ENCODE measurements around the gene LPP.

The LPP gene

GRCh38 chr3:188829576-188829975, 675.6 kb downstream of the LPP start:
- TF ChIP-seq, protein P1, sequence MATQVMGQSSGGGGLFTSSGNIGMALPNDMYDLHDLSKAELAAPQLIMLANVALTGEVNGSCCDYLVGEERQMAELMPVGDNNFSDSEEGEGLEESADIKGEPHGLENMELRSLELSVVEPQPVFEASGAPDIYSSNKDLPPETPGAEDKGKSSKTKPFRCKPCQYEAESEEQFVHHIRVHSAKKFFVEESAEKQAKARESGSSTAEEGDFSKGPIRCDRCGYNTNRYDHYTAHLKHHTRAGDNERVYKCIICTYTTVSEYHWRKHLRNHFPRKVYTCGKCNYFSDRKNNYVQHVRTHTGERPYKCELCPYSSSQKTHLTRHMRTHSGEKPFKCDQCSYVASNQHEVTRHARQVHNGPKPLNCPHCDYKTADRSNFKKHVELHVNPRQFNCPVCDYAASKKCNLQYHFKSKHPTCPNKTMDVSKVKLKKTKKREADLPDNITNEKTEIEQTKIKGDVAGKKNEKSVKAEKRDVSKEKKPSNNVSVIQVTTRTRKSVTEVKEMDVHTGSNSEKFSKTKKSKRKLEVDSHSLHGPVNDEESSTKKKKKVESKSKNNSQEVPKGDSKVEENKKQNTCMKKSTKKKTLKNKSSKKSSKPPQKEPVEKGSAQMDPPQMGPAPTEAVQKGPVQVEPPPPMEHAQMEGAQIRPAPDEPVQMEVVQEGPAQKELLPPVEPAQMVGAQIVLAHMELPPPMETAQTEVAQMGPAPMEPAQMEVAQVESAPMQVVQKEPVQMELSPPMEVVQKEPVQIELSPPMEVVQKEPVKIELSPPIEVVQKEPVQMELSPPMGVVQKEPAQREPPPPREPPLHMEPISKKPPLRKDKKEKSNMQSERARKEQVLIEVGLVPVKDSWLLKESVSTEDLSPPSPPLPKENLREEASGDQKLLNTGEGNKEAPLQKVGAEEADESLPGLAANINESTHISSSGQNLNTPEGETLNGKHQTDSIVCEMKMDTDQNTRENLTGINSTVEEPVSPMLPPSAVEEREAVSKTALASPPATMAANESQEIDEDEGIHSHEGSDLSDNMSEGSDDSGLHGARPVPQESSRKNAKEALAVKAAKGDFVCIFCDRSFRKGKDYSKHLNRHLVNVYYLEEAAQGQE (IDR thresholded peaks at IDR 0.05; ENCODE audit: insufficient read depth in 1 of 2, low read depth in 2 of 2, low read length in 2 of 2), result no peak
- TF ChIP-seq POLR2AphosphoS5 (IDR thresholded peaks at IDR 0.05; ENCODE audit: low read depth, low read length) (no peak), SIN3A (IDR thresholded peaks at IDR 0.05; ENCODE audit: borderline replicate concordance, insufficient read depth, low read length) (no peak), TAF1 (IDR thresholded peaks at IDR 0.05; ENCODE audit: borderline replicate concordance, insufficient read depth, low read length) (no peak), FOXP2 (optimal IDR thresholded peaks at IDR 0.05; ENCODE audit: borderline replicate concordance, extremely low read depth, extremely low read length, insufficient read depth) (no peak)

- TF ChIP-seq POLR2AphosphoS5 (IDR thresholded peaks at IDR 0.05; ENCODE audit: low read depth, low read length), result no peak
- TF ChIP-seq FOXP2 (optimal IDR thresholded peaks at IDR 0.05; ENCODE audit: borderline replicate concordance, extremely low read depth, extremely low read length, insufficient read depth), result no peak
- no peak for TF ChIP-seq TAF1 (IDR thresholded peaks at IDR 0.05; ENCODE audit: borderline replicate concordance, insufficient read depth, low read length)
- TF ChIP-seq SIN3A (IDR thresholded peaks at IDR 0.05; ENCODE audit: borderline replicate concordance, insufficient read depth, low read length), result no peak
These were observed 676.9 kb downstream of the LPP start for GRCh38 chr3:188830893-188831292.

DNA sequence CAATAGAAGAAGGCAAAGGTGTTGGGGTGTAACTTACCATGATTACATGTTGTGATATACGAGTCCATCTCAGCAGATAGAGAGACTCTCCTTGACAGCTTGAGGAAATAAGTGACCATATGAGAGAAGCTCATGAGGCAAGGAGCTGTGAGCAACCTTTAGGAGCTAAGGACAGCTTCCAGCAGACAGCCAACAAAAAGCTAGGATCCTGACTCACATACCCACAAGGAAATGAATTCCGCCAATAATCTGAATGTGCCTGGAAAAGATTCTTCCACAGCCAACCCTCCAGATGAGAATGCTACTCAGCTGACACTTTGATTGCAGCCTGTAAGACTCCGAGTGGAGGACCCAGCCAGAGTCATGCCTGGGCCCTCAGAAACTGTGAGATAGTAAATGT, 678.2 kb downstream of the LPP start:
- TF ChIP-seq SIN3A (IDR thresholded peaks at IDR 0.05; ENCODE audit: borderline replicate concordance, insufficient read depth, low read length) (no peak), TAF1 (IDR thresholded peaks at IDR 0.05; ENCODE audit: borderline replicate concordance, insufficient read depth, low read length) (no peak), FOXP2 (optimal IDR thresholded peaks at IDR 0.05; ENCODE audit: borderline replicate concordance, extremely low read depth, extremely low read length, insufficient read depth) (no peak), POLR2AphosphoS5 (IDR thresholded peaks at IDR 0.05; ENCODE audit: low read depth, low read length) (no peak)
- TF ChIP-seq, protein P1 (IDR thresholded peaks at IDR 0.05; ENCODE audit: insufficient read depth in 1 of 2, low read depth in 2 of 2, low read length in 2 of 2), result no peak

DNA sequence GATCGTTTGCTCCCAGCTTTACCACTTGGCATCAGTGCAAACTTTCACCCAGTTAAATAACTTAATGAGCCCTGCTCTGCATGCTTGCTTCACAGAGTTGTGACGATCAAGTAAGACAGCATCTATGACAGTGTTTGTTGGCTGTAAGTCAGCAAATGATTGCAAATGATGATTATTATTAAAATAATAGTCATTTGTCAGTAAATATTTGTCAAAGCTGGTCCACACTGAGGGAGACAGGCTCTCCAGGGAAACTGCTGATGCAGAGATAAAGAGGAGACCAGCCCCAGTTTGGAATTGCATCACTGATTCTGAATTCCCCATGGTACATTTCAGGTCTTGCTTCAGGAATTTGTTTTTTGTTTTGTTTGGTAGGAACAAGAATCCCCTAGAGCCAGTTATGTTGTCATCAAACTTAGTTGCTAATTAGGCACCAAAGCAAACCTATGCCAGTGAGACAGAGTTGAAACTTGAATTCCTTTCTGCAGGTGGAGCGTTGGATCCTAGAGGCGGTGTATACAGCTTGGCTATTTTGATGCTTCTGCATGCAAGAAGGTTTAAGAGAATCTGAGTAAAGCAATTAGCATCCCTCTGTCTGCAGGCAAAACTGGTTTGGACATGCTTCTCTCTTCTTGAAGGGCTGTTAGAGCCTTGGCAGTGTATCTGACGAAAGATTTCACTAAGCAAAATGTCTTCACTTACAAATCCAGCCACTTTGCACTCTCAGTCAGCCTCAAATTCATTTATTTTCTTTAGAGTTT, 679.2 kb downstream of the LPP start:
- TF ChIP-seq SIN3A (IDR thresholded peaks at IDR 0.05; ENCODE audit: borderline replicate concordance, insufficient read depth, low read length), result no peak
- TF ChIP-seq POLR2AphosphoS5 (IDR thresholded peaks at IDR 0.05; ENCODE audit: low read depth, low read length), result no peak
- TF ChIP-seq FOXP2 (optimal IDR thresholded peaks at IDR 0.05; ENCODE audit: borderline replicate concordance, extremely low read depth, extremely low read length, insufficient read depth), result no peak
- no peak for TF ChIP-seq TAF1 (IDR thresholded peaks at IDR 0.05; ENCODE audit: borderline replicate concordance, insufficient read depth, low read length)
- TF ChIP-seq, protein P1 (IDR thresholded peaks at IDR 0.05; ENCODE audit: insufficient read depth in 1 of 2, low read depth in 2 of 2, low read length in 2 of 2), result no peak

GRCh38 chr3:188834349-188834748, 680.4 kb downstream of the LPP start:
- TF ChIP-seq POLR2AphosphoS5 (IDR thresholded peaks at IDR 0.05; ENCODE audit: low read depth, low read length) (no peak), TAF1 (IDR thresholded peaks at IDR 0.05; ENCODE audit: borderline replicate concordance, insufficient read depth, low read length) (no peak)

DNA sequence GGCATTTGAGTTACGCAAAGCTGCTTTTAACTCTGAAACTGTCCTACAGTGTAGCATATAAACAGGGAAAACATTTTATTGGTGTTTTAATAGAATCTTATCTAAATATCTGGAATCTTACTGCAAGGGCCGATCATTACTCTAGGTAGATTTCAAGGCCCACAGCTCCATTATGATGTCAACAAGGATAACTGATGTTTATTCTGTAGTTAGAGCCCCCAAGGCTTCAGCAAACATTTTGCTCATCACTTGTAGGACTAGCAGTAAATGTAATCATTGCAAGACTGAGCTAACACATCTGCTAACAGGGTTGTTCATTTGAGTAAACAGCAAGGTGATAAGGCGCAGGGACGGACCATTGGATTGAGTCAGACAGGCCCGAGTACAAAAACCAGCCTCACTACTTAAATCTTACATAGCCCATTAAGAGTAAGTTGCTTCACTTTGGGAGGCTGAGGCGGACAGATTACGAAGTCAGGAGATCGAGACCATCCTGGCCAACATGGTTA, 685.3 kb downstream of the LPP start:
- TF ChIP-seq TAF1 (IDR thresholded peaks at IDR 0.05; ENCODE audit: borderline replicate concordance, insufficient read depth, low read length), result no peak
- TF ChIP-seq FOXP2 (optimal IDR thresholded peaks at IDR 0.05; ENCODE audit: borderline replicate concordance, extremely low read depth, extremely low read length, insufficient read depth), result no peak
- no peak for TF ChIP-seq POLR2AphosphoS5 (IDR thresholded peaks at IDR 0.05; ENCODE audit: low read depth, low read length)
